RWPE2 (cell line): ENCODE results near the gene UCK2.
A peak's percentile ranks its signal among the peaks of the same experiment; 100 is the strongest.

ENCODE experiments used
- ATAC-seq: fragments of 200-7000 bp; cut with Tn5 transposase; 3 replicates; pipeline ENCODE4 v1.9.1; 2021; ENCODE audit warnings: low read depth
- DNase-seq: peaks from one replicate; pipeline ENCODE4 v3.0.0-alpha.2; 2020; ENCODE audit warnings: low spot score
- H3K27ac ChIP-seq: fragments of 450-650 bp; 2 replicates; pipeline ENCODE4 v1.5.1; 2017; ENCODE audit warnings: mild to moderate bottlenecking; ENCODE audit not compliant: poor library complexity, severe bottlenecking
- H3K27me3 ChIP-seq: fragments of 250-450 bp; sonication (Bioruptor Pico); 2 replicates; pipeline ENCODE4 v1.5.1; 2021; ENCODE audit warnings: mild to moderate bottlenecking, moderate library complexity; ENCODE audit not compliant: insufficient read depth, poor library complexity, severe bottlenecking
- H3K36me3 ChIP-seq: fragments of 250-450 bp; sonication (Bioruptor Pico); 2 replicates; pipeline ENCODE4 v1.5.1; 2020; ENCODE audit warnings: low read depth, mild to moderate bottlenecking, moderate library complexity
- H3K4me1 ChIP-seq: fragments of 250-450 bp; sonication (Bioruptor Pico); 2 replicates; pipeline ENCODE4 v1.5.1; 2021; ENCODE audit warnings: mild to moderate bottlenecking, moderate library complexity; ENCODE audit not compliant: insufficient read depth, poor library complexity, severe bottlenecking
- H3K4me3 ChIP-seq: fragments of 250-450 bp; sonication (Bioruptor Pico); 2 replicates; pipeline ENCODE4 v1.5.1; 2021; ENCODE audit warnings: mild to moderate bottlenecking, moderate library complexity; ENCODE audit not compliant: severe bottlenecking
- H3K9me3 ChIP-seq: fragments of 250-450 bp; sonication (Bioruptor Pico); 2 replicates; pipeline ENCODE4 v1.5.1; 2021; ENCODE audit warnings: mild to moderate bottlenecking, moderate library complexity; ENCODE audit not compliant: severe bottlenecking
- TF ChIP-seq, protein P1 (sequence below): fragments of 450-650 bp; IDR thresholded peaks from one replicate; pipeline ENCODE4 v1.5.1; 2017; ENCODE audit warnings: mild to moderate bottlenecking, moderate library complexity; ENCODE audit not compliant: poor library complexity, severe bottlenecking

UCK2 gene

GRCh38 chr1:165828103-165828668, 772 bp downstream of the UCK2 start:
- TF ChIP-seq, protein P1, sequence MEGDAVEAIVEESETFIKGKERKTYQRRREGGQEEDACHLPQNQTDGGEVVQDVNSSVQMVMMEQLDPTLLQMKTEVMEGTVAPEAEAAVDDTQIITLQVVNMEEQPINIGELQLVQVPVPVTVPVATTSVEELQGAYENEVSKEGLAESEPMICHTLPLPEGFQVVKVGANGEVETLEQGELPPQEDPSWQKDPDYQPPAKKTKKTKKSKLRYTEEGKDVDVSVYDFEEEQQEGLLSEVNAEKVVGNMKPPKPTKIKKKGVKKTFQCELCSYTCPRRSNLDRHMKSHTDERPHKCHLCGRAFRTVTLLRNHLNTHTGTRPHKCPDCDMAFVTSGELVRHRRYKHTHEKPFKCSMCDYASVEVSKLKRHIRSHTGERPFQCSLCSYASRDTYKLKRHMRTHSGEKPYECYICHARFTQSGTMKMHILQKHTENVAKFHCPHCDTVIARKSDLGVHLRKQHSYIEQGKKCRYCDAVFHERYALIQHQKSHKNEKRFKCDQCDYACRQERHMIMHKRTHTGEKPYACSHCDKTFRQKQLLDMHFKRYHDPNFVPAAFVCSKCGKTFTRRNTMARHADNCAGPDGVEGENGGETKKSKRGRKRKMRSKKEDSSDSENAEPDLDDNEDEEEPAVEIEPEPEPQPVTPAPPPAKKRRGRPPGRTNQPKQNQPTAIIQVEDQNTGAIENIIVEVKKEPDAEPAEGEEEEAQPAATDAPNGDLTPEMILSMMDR, result peak; percentile 4
- Histone ChIP-seq H3K9me3 (no peaks in the 10 kb centered on the region), H3K27me3 (no peaks in the 10 kb centered on the region), H3K4me3 (peak overlapping the region; percentile 91), H3K4me1 (peaks cover 3% of the 10 kb centered on the region), H3K36me3 (peaks cover 15% of the 10 kb centered on the region; the same call in 1 of the 2 replicates), H3K27ac (peak overlapping the region; percentile 88)
- ATAC-seq (peak; percentile 45), DNase-seq (no peak)

- H3K9me3 ChIP-seq, result no peaks in the 10 kb centered on the region
- H3K27ac ChIP-seq, result peak overlapping the region; percentile 88
- no peaks in the 10 kb centered on the region for H3K27me3 ChIP-seq
- peak overlapping the region; percentile 91 for H3K4me3 ChIP-seq
- TF ChIP-seq, protein P1, result no peak
- peaks cover 15% of the 10 kb centered on the region; the same call in 1 of the 2 replicates for H3K36me3 ChIP-seq
- peaks cover 3% of the 10 kb centered on the region for H3K4me1 ChIP-seq
- DNase-seq, result no peak
- peak; percentile 62 for ATAC-seq
Observed at GRCh38 chr1:165828669-165829329, 1.4 kb downstream of the UCK2 start.

DNA sequence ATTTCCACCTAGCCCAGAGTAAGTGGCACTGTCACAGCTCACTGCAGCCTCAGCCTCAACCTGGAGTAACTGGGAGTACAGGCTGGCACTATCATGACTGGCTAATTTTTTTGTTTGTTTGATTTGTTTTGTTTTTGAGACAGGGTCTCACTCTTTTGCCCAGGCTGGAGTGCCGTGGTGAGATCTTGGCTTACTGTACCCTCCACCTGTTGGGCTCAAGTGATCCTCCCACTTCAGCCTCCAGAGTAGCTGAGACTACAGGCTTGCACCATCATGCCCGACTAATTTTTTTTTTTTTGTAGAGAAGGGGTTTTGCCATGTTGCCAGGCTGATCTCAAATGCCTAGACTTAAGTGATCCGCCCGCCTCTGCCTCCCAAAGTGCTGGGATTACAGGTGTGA, 2.5 kb downstream of the UCK2 start:
- TF ChIP-seq, protein P1, result no peak
- Histone ChIP-seq H3K36me3 (peaks cover 15% of the 10 kb centered on the region; the same call in 1 of the 2 replicates), H3K9me3 (no peaks in the 10 kb centered on the region), H3K27ac (no peak overlapping the region), H3K4me3 (peak overlapping the region; percentile 91), H3K27me3 (no peaks in the 10 kb centered on the region), H3K4me1 (peaks cover 3% of the 10 kb centered on the region)
- ATAC-seq (no peak), DNase-seq (no peak)

GRCh38 chr1:165831146-165831545, 3.7 kb downstream of the UCK2 start:
- no peaks in the 10 kb centered on the region for H3K27me3 ChIP-seq
- no peak for DNase-seq
- TF ChIP-seq, protein P1, result no peak
- no peak overlapping the region for H3K27ac ChIP-seq
- H3K4me1 ChIP-seq, result peaks cover 3% of the 10 kb centered on the region
- H3K36me3 ChIP-seq, result peaks cover 20% of the 10 kb centered on the region; the same call in 1 of the 2 replicates
- H3K4me3 ChIP-seq, result no peak overlapping the region
- no peak for ATAC-seq
- H3K9me3 ChIP-seq, result no peaks in the 10 kb centered on the region

- no peaks in the 10 kb centered on the region for H3K9me3 ChIP-seq
- no peak overlapping the region for H3K4me3 ChIP-seq
- H3K36me3 ChIP-seq, result peaks cover 34% of the 10 kb centered on the region; the same call in 1 of the 2 replicates
- no peak overlapping the region for H3K27ac ChIP-seq
- no peaks in the 10 kb centered on the region for H3K27me3 ChIP-seq
- TF ChIP-seq, protein P1, result no peak
- DNase-seq, result no peak
- no peaks in the 10 kb centered on the region for H3K4me1 ChIP-seq
- ATAC-seq, result no peak
Observed at GRCh38 chr1:165832902-165833301, 5.5 kb downstream of the UCK2 start.
